KOPT-K1 (cell line): ENCODE data around the gene VWA3B.
"Not testable (repeated sequence)": the region's sequence is repeated elsewhere in the genome, so short reads cannot be mapped to it uniquely, and the experiment has no call there.

Experiments used
- H3K27ac ChIP-seq: fragments of 200-600 bp; sonication (generic); 2 replicates; pipeline ENCODE4 v1.5.1; 2016; ENCODE audit warnings: antibody characterized with exemption, mild to moderate bottlenecking, low read depth, low read length; ENCODE audit not compliant: poor library complexity, severe bottlenecking
- H3K36me3 ChIP-seq: fragments of 200-600 bp; sonication (generic); 2 replicates; pipeline ENCODE4 v1.5.1; 2017; ENCODE audit warnings: antibody characterized with exemption, mild to moderate bottlenecking, low read length, moderate library complexity; ENCODE audit not compliant: insufficient read depth
- H3K9me3 ChIP-seq: fragments of 200-600 bp; sonication (generic); 2 replicates; pipeline ENCODE4 v1.5.1; 2017; ENCODE audit warnings: antibody characterized with exemption, low read length, mild to moderate bottlenecking; ENCODE audit not compliant: insufficient read depth, poor library complexity, severe bottlenecking

VWA3B gene

GRCh38 chr2:98086491-98087446 lies at the start of gene VWA3B:
Gene VWA3B, plus strand, starts transcription at chr2:98087167. Its CDS starts 5,926 bp downstream, at chr2:98093093.
- Histone ChIP-seq H3K27ac (no peak within 1 kb of the TSS), H3K36me3 (no peaks in the 10 kb centered on the region), H3K9me3 (no peaks in the 10 kb centered on the region)

GRCh38 chr2:98037206-98037605 lies 49.8 kb upstream of the VWA3B start:
- Histone ChIP-seq H3K27ac (no peak overlapping the region), H3K36me3 (no peaks in the 10 kb centered on the region), H3K9me3 (no peaks in the 10 kb centered on the region)

GRCh38 chr2:98037666-98038336 lies 49.2 kb upstream of the VWA3B start:
- H3K36me3 ChIP-seq, result no peaks in the 10 kb centered on the region
- no peaks in the 10 kb centered on the region for H3K9me3 ChIP-seq
- H3K27ac ChIP-seq, result no peak overlapping the region

- H3K27ac ChIP-seq, result no peak overlapping the region
- H3K9me3 ChIP-seq, result peaks cover 11% of the 10 kb centered on the region
- no peaks in the 10 kb centered on the region for H3K36me3 ChIP-seq
Observed at GRCh38 chr2:98039085-98039756, 47.7 kb upstream of the VWA3B start.

GRCh38 chr2:98040331-98040939 lies 46.5 kb upstream of the VWA3B start:
- Histone ChIP-seq H3K36me3 (no peaks in the 10 kb centered on the region), H3K9me3 (peaks cover 23% of the 10 kb centered on the region), H3K27ac (no peak overlapping the region)

GRCh38 chr2:98043101-98043500 lies 43.9 kb upstream of the VWA3B start:
- peaks cover 28% of the 10 kb centered on the region for H3K9me3 ChIP-seq
- no peaks in the 10 kb centered on the region for H3K36me3 ChIP-seq
- H3K27ac ChIP-seq, result no peak overlapping the region

- not testable (repeated sequence) for H3K36me3 ChIP-seq, H3K27ac ChIP-seq
- H3K9me3 ChIP-seq, result peaks cover 28% of the 10 kb centered on the region
Observed at GRCh38 chr2:98044730-98045129, 42.2 kb upstream of the VWA3B start.

- H3K27ac ChIP-seq, result no peak overlapping the region
- no peaks in the 10 kb centered on the region for H3K36me3 ChIP-seq
- peaks cover 14% of the 10 kb centered on the region for H3K9me3 ChIP-seq
Observed at GRCh38 chr2:98050070-98050469, 36.9 kb upstream of the VWA3B start.

- no peaks in the 10 kb centered on the region for H3K36me3 ChIP-seq
- no peaks in the 10 kb centered on the region for H3K9me3 ChIP-seq
- H3K27ac ChIP-seq, result no peak overlapping the region
Observed at GRCh38 chr2:98058191-98058975, 28.6 kb upstream of the VWA3B start.

GRCh38 chr2:98060277-98060676 lies 26.7 kb upstream of the VWA3B start:
- Histone ChIP-seq H3K27ac (no peak overlapping the region), H3K9me3 (no peaks in the 10 kb centered on the region), H3K36me3 (no peaks in the 10 kb centered on the region)

GRCh38 chr2:98063291-98063854 lies 23.6 kb upstream of the VWA3B start:
- no peak overlapping the region for H3K27ac ChIP-seq
- no peaks in the 10 kb centered on the region for H3K9me3 ChIP-seq

GRCh38 chr2:98065808-98066207 lies 21.2 kb upstream of the VWA3B start:
- H3K9me3 ChIP-seq, result no peaks in the 10 kb centered on the region
- H3K36me3 ChIP-seq, result no peaks in the 10 kb centered on the region
- no peak overlapping the region for H3K27ac ChIP-seq

More at GRCh38 chr2:98063291-98063854, 23.6 kb upstream of the VWA3B start:
- H3K36me3 ChIP-seq, result no peaks in the 10 kb centered on the region

- Histone ChIP-seq H3K9me3 (no peaks in the 10 kb centered on the region), H3K27ac (no peak overlapping the region), H3K36me3 (no peaks in the 10 kb centered on the region)
Observed at GRCh38 chr2:98067160-98067559, 19.8 kb upstream of the VWA3B start.

GRCh38 chr2:98070081-98070480 lies 16.9 kb upstream of the VWA3B start:
- no peak overlapping the region for H3K27ac ChIP-seq
- H3K36me3 ChIP-seq, result no peaks in the 10 kb centered on the region
- peaks cover 7% of the 10 kb centered on the region for H3K9me3 ChIP-seq
